K562 (cell line): ENCODE measurements around the gene PDE11A. TPM values are rescaled to one million over a fixed set of nuclear protein-coding genes. Genes with fewer than 3 reads are reported as not detected.

Experiments
- ATAC-seq: fragments of 200-7000 bp; cut with Tn5 transposase; 3 replicates; pipeline ENCODE4 v1.9.1; 2020; ENCODE audit warnings: moderate library complexity
- BruUV-seq: library from RNA; stranded (reverse); fragments of 400-500 nt; replicated peaks from 2 replicates; lab custom pipeline; 2021; lab: Mats Ljungman, UMichigan
- CTCF ChIA-PET: fragments of 300-600 bp; formaldehyde crosslinking; extraction: SDS; loops from one replicate; lab custom pipeline; 2021; ENCODE audit warnings: low intra/inter-chr PET ratio; lab: Yijun Ruan, JAX
- POLR2A ChIA-PET: fragments of 300-600, 350-650 bp; sonication (Branson Sonifier 250); formaldehyde crosslinking; extraction: SDS; loops from one replicate; lab custom pipeline; 2021; ENCODE audit warnings: antibody characterized with exemption, inconsistent platforms; lab: Yijun Ruan, JAX
- DNase-seq, 4 experiments: peaks; one replicate each; pipeline versions ENCODE4 v3.0.0 to v3.0.0-alpha.2; 2011 to 2018; ENCODE audit warnings: low spot score in 3 of 4, mixed read lengths in 3 of 4; ENCODE audit errors: extremely low read depth in 1 of 4
- FAIRE-seq: peaks from 2 replicates; lab custom pipeline; 2011; peaks lifted over from hg19 to GRCh38; lab: Jason Lieb, UNC
- H2AFZ ChIP-seq: 2 replicates; pipeline ENCODE4 v1.6.0; 2011; ENCODE audit warnings: low read depth, low read length, control low read depth, inconsistent platforms
- H3K27ac ChIP-seq: fragments of 200-600 bp; 3 replicates; pipeline ENCODE4 v1.8.0; 2011; ENCODE audit warnings: low read depth, mild to moderate bottlenecking, control low read depth, inconsistent platforms, low read length, moderate library complexity, mixed read lengths; ENCODE audit errors: extremely low read depth
- H3K27me3 ChIP-seq, 2 experiments: fragments of 300-600 bp in 1 of 2; 2 replicates in 1 of 2; 3 replicates in 1 of 2; pipeline versions ENCODE4 v1.6.0 to v1.8.0; 2011; ENCODE audit warnings: inconsistent platforms in 2 of 2, low read length in 2 of 2, mild to moderate bottlenecking in 1 of 2, mixed read lengths in 1 of 2, moderate library complexity in 1 of 2; ENCODE audit not compliant: control insufficient read depth in 2 of 2, insufficient read depth in 2 of 2
- H3K36me3 ChIP-seq: fragments of 300-600 bp; 3 replicates; pipeline ENCODE4 v1.8.0; 2011; ENCODE audit warnings: mild to moderate bottlenecking, low read length, inconsistent platforms; ENCODE audit not compliant: control insufficient read depth, insufficient read depth
- H3K4me1 ChIP-seq, 2 experiments: fragments of 200-600 bp in 1 of 2; replicated peaks in 1 of 2; 2 replicates in 1 of 2; 3 replicates in 1 of 2; pipeline versions ENCODE4 v1.5.1 to v1.8.0; 2011; ENCODE audit warnings: inconsistent platforms in 2 of 2, low read length in 2 of 2, mild to moderate bottlenecking in 1 of 2, mixed read lengths in 1 of 2, moderate library complexity in 1 of 2; ENCODE audit not compliant: control insufficient read depth in 2 of 2, insufficient read depth in 2 of 2
- H3K4me2 ChIP-seq: 2 replicates; pipeline ENCODE4 v1.6.1; 2011; ENCODE audit warnings: low read length, control low read depth, inconsistent platforms, mixed read lengths; ENCODE audit not compliant: insufficient read depth
- H3K4me3 ChIP-seq: fragments of 200-600 bp; sonication (generic), shearing (Covaris generic); 2 replicates; pipeline ENCODE4 v1.5.1; 2016; ENCODE audit warnings: control low read depth, inconsistent platforms
- H3K79me2 ChIP-seq: fragments of 200-600 bp; 3 replicates; pipeline ENCODE4 v1.8.0; 2011; ENCODE audit warnings: low read length, inconsistent platforms; ENCODE audit not compliant: control insufficient read depth, insufficient read depth
- H3K9ac ChIP-seq, 2 experiments: 2 replicates each; pipeline versions ENCODE4 v1.6.0 to v1.6.1; 2011; ENCODE audit warnings: low read depth in 2 of 2, low read length in 2 of 2, control low read depth in 1 of 2, inconsistent platforms in 1 of 2, mild to moderate bottlenecking in 1 of 2, mixed read lengths in 1 of 2; ENCODE audit not compliant: insufficient read depth in 1 of 2
- H3K9me1 ChIP-seq: one replicate; pipeline ENCODE4 v1.6.0; 2011; ENCODE audit warnings: inconsistent platforms, mild to moderate bottlenecking, low read length, moderate library complexity; ENCODE audit not compliant: control insufficient read depth, insufficient read depth
- H3K9me3 ChIP-seq: replicated peaks from 2 replicates; pipeline ENCODE4 v1.5.1; 2011; ENCODE audit warnings: low read depth, low read length, inconsistent platforms; ENCODE audit not compliant: control insufficient read depth, insufficient read depth
- H4K20me1 ChIP-seq: replicated peaks from 2 replicates; pipeline ENCODE4 v1.6.1; 2011; ENCODE audit warnings: low read length, inconsistent platforms, mixed read lengths; ENCODE audit not compliant: control insufficient read depth, insufficient read depth
- ARHGAP35 ChIP-seq: fragments of 450-650 bp; IDR thresholded peaks from 2 replicates; pipeline ENCODE4 v1.6.1; 2018; ENCODE audit not compliant: partially characterized antibody
- CTCF ChIP-seq, 3 experiments: IDR thresholded peaks in 2 of 3; conservative IDR thresholded peaks in 1 of 3; 2 replicates each; pipeline ENCODE4 v1.5.1; 2011 to 2012; ENCODE audit warnings: low read length in 3 of 3, mild to moderate bottlenecking in 3 of 3, control low read depth in 2 of 3, improper control_type of control experiment in 1 of 3, inconsistent platforms in 1 of 3, low read depth in 1 of 3, mixed read lengths in 1 of 3, moderate library complexity in 1 of 3; ENCODE audit not compliant: insufficient read depth in 2 of 3
- FOXA3 ChIP-seq, 2 experiments: fragments of 450-650 bp in 1 of 2; sonication (generic) in 1 of 2; formaldehyde crosslinking; IDR thresholded peaks in 1 of 2; conservative IDR thresholded peaks in 1 of 2; 2 replicates each; pipeline versions ENCODE4 v1.4.0 to v1.8.0; 2020 to 2022; ENCODE audit warnings: mild to moderate bottlenecking in 2 of 2, missing genetic modification reagents in 1 of 2
- HEY1 ChIP-seq: fragments of 250-450 bp; sonication (Bioruptor Pico); IDR thresholded peaks from 2 replicates; pipeline ENCODE4 v1.5.0; 2020; ENCODE audit warnings: mild to moderate bottlenecking, moderate library complexity, borderline replicate concordance
- JUNB ChIP-seq: fragments of 450-650 bp; formaldehyde crosslinking; conservative IDR thresholded peaks from 2 replicates; pipeline ENCODE4 v1.4.0; 2020; ENCODE audit warnings: mild to moderate bottlenecking
- KLF10 ChIP-seq: fragments of 250-450 bp; sonication (Bioruptor Pico); IDR thresholded peaks from 2 replicates; pipeline ENCODE4 v1.6.1; 2021; ENCODE audit warnings: matching md5 sums
- LEF1 ChIP-seq: fragments of 450-650 bp; IDR thresholded peaks from 2 replicates; pipeline ENCODE4 v1.6.1; 2016; ENCODE audit warnings: mild to moderate bottlenecking
- NFIC ChIP-seq: fragments of 450-650 bp; IDR thresholded peaks from 2 replicates; pipeline ENCODE4 v1.6.1; 2017; ENCODE audit warnings: mild to moderate bottlenecking, inconsistent platforms
- NR3C1 ChIP-seq: sonication (generic); formaldehyde crosslinking; IDR thresholded peaks from 2 replicates; pipeline ENCODE4 v1.8.1; 2022; ENCODE audit warnings: missing genetic modification reagents
- ZNF445 ChIP-seq: fragments of 250-450 bp; sonication (Bioruptor Pico); IDR thresholded peaks from 2 replicates; pipeline ENCODE4 v1.4.0; 2020; ENCODE audit warnings: low read depth, mild to moderate bottlenecking, moderate library complexity
- ZNF586 ChIP-seq: fragments of 450-650 bp; formaldehyde crosslinking; conservative IDR thresholded peaks from 2 replicates; pipeline ENCODE4 v1.4.0; 2020; ENCODE audit warnings: mild to moderate bottlenecking, moderate library complexity
- WGBS: fragments of 100-300 bp; shearing (Covaris generic); methylation state at CpG from one replicate; pipeline ENCODE4 v1.1.6; 2016; ENCODE audit warnings: low coverage, mixed read lengths; ENCODE audit not compliant: insufficient coverage; ENCODE audit errors: missing lambda C conversion rate; 5-methylcytosine and 5-hydroxymethylcytosine counted together
- in situ Hi-C: fragments of 300-500 bp; cut with MboI; formaldehyde crosslinking; loops from 4 replicates; pipeline ENCODE4 v1.15.0; 2018; ENCODE audit warnings: inconsistent platforms, mixed read lengths
- intact Hi-C: fragments of 100-400 bp; cut with micrococcal nuclease; formaldehyde crosslinking; loops from 2 replicates; pipeline ENCODE4 v1.14.2; 2022
- polyA plus RNA-seq, 8 experiments: library from polyadenylated mRNA; depleted of rRNA in 4 of 8; stranded (reverse) in 5 of 8; unstranded in 3 of 8; fragments of >200 nt; fragmentation: Nextera tagmentation in 2 of 8; fragmentation: Illumina TruSeq in 1 of 8; extraction: Ambion mirVana in 2 of 8; extraction: Trizol in 1 of 8; gene quantifications; 2 replicates each; pipeline versions ENCODE4 v1.2.1 to v1.2.3, GENCODE V29; 2011 to 2014; ENCODE audit warnings: inconsistent platforms in 1 of 8, missing spikeins in 1 of 8
- total RNA-seq, 7 experiments: library from RNA; depleted of rRNA in 6 of 7; stranded (reverse); fragments of >200 nt in 6 of 7; fragmentation: Illumina TruSeq in 2 of 7; extraction: Trizol in 2 of 7; gene quantifications; 2 replicates each; pipeline versions ENCODE4 v1.2.1 to v1.2.3, GENCODE V29; 2011 to 2021; ENCODE audit warnings: low replicate concordance in 1 of 7

The PDE11A gene
- total and polyA plus RNA-seq, 9 of the 15 experiments (the other 6 are each of a cell fraction or from before 2014, with no cell fraction given): 3.2 to 22.1 (median 5.7) TPM

DNA sequence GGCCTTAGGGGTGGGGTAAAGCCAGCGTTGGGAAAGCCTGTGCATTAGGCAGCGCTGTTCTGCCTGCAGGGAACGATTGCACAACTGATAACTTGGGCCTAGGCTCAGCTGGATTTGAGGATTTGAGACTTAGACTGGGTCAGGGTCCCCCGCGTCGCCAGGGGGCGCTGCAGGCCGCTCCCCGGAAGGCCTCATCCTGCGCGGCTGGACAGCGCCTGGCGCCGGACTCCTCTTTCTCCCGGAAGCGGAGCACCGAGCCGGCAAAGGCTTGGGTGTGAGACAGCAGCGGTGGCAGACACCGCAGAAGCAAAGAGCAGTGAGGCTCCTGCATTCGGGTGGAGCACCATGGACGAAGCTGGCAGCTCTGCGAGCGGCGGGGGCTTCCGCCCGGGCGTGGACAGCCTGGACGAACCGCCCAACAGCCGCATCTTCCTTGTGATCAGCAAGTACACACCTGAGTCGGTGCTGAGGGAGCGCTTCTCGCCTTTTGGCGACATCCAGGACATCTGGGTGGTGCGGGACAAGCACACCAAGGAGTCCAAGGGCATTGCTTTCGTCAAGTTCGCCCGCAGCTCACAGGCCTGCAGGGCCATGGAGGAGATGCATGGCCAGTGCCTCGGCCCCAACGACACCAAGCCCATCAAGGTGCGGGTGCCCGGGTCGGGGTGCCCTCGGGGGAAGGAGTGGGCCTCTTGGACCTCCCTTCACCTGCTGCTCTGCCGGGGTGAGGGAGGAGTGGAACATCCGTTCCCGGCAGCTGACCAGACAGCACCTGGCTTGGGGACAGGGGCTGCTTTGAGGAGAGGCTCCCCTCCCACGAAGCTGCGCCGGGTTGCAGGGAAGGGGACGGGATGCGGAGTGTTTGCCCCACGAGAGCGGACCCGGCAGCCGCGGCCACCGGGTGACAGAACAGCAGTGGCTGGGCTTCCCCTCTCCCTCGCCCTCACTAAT is 39.9 kb upstream of the PDE11A start, which contains the start of gene RBM45 (continued):
- TF ChIP-seq HEY1: no peak
- TF ChIP-seq FOXA3 (CRISPR knock-in tag; conservative IDR thresholded peaks at IDR 0.05 in 1 of 2, IDR thresholded peaks at IDR 0.05 in 1 of 2): no peak
- TF ChIP-seq LEF1: no peak; the same call in 1 of the 2 replicates
- TF ChIP-seq JUNB (CRISPR knock-in tag): no peak
- no peak for TF ChIP-seq KLF10 (CRISPR knock-in tag)
- no peak for TF ChIP-seq ARHGAP35
- peak; percentile 45 for TF ChIP-seq NFIC
- TF ChIP-seq NR3C1 (CRISPR knock-in tag): no peak

DNA sequence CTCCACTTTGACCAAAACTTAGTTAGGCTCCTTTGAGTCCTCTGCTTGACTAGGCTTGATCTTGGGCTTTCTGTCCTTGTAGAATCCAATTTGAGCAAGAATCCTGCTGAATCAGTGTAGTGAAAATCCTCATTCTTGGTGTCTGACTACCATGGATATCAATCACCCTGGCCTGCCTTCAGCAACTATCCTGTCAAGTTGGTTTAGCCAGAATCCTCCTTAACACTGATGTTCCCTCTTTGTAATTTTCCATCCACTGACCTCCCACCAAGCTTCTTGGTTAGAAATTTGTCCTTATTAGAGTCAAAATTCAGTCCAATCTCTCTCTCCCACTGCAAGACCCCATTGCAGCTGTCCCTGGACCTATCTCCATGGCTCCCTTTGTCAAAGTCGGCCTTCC is 39.2 kb upstream of the PDE11A start:
- Histone ChIP-seq H3K36me3 (peaks cover 5% of the 10 kb centered on the region; the same call in 1 of the 3 replicates), H2AFZ (peak overlapping the region; percentile 96), H3K9me3 (no peaks in the 10 kb centered on the region), H3K27ac (no peak overlapping the region), H3K4me2 (peak overlapping the region; percentile 95; the same call in 1 of the 2 replicates), H3K79me2 (peaks cover 16% of the 10 kb centered on the region; the same call in 2 of the 3 replicates), H3K9me1 (no peaks in the 10 kb centered on the region), H3K27me3 (no peaks in the 10 kb centered on the region; a peak in 1 of 5 replicates), H3K4me1 (peaks cover 10 to 16% of the 10 kb centered on the region in 2 experiments; a peak in 3 of 5 replicates), H3K9ac (no peak overlapping the region), H3K4me3 (peak overlapping the region; percentile 66; the same call in 1 of the 2 replicates), H4K20me1 (no peaks in the 10 kb centered on the region)
- DNase-seq (no peak), ATAC-seq (no peak), FAIRE-seq (no peak)
- ChIA-PET CTCF (interaction anchor here (0.7 to 1.7 kb wide), 5 partner anchors 12 to 303 kb away, joined by 3 to 17 read pairs (median 5); no protein-coding TSS in a partner anchor), POLR2A (interaction anchor here (0.7 to 2.0 kb wide), 6 partner anchors 11 to 373 kb away, joined by 3 to 7 read pairs (median 3); no protein-coding TSS in a partner anchor)
- no TSS peak for BruUV-seq
- intact Hi-C loops (loop anchor here (1.0 to 5.0 kb wide), 8 partner anchors 96 to 1641 kb away; partner anchors contain the start of gene FKBP7), in situ Hi-C loops (loop anchor here (5.0 to 10.0 kb wide), 2 partner anchors 306 to 803 kb away; no protein-coding TSS in a partner anchor)
- no peak for TF ChIP-seq CTCF (IDR thresholded peaks at IDR 0.05 in 2 of 3, conservative IDR thresholded peaks at IDR 0.05 in 1 of 3; ENCODE audit: insufficient read depth in 2 of 3, low read depth in 1 of 3, low read length in 3 of 3)
- TF ChIP-seq ZNF586 (CRISPR knock-in tag): 0 out of 2 replicates have a peak, but pooled peaks have one; percentile 32
- 0 out of 2 replicates have a peak, but pooled peaks have one; percentile 37 for TF ChIP-seq ZNF445 (CRISPR knock-in tag)
- 100% methylated on average over 1 of the region's 1 CpG for WGBS
